GM12873 (cell line): ENCODE results near the gene ZNF708.

Source experiments
- TF ChIP-seq, protein P1 (sequence below): IDR thresholded peaks from 2 replicates; pipeline ENCODE4 v1.5.1; 2012; ENCODE audit warnings: low read depth, mild to moderate bottlenecking, moderate library complexity, low read length, control low read depth; ENCODE audit not compliant: insufficient read depth; ENCODE audit errors: missing control alignments

The ZNF708 gene

DNA sequence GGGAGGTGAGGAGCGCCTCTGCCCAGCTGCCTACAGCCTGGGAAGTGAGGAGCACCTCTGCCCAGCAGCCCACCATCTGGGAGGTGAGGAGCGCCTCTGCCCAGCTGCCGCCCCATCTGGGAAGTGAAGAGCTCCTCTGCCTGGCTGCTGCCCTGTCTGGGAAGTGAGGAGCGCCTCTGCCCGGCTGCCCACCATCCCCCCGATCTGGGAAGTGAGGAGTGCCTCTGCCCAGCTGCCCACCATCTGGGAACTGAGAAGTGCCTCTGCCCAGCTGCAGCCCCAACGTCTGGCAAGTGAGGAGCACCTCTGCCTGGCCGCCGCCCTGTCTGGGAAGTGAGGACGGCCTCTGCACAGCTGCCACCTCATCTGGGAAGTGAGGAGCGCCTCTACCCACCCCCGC lies 64.3 kb downstream of the ZNF708 start:
- TF ChIP-seq, protein P1, sequence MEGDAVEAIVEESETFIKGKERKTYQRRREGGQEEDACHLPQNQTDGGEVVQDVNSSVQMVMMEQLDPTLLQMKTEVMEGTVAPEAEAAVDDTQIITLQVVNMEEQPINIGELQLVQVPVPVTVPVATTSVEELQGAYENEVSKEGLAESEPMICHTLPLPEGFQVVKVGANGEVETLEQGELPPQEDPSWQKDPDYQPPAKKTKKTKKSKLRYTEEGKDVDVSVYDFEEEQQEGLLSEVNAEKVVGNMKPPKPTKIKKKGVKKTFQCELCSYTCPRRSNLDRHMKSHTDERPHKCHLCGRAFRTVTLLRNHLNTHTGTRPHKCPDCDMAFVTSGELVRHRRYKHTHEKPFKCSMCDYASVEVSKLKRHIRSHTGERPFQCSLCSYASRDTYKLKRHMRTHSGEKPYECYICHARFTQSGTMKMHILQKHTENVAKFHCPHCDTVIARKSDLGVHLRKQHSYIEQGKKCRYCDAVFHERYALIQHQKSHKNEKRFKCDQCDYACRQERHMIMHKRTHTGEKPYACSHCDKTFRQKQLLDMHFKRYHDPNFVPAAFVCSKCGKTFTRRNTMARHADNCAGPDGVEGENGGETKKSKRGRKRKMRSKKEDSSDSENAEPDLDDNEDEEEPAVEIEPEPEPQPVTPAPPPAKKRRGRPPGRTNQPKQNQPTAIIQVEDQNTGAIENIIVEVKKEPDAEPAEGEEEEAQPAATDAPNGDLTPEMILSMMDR: no peak

DNA sequence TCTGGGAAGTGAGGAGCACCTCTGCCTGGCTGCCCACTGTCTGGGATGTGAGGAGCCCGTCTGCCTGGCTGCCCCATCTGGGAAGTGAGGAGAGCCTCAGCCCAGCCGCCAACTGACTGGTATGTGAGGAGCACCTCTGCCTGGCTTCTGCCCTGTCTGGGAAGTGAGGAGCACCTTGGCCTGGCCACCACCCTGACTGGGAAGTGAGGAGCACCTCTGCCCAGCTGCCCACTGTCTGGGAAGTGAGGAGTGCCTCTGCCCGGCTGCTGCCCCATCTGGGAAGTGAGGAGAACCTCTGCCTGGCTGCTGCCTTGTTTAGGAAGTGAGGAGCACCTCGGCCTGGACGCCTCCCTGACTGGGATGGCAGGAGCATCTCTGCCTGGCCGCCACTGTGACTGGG lies 64.8 kb downstream of the ZNF708 start:
- TF ChIP-seq, protein P1: no peak

DNA sequence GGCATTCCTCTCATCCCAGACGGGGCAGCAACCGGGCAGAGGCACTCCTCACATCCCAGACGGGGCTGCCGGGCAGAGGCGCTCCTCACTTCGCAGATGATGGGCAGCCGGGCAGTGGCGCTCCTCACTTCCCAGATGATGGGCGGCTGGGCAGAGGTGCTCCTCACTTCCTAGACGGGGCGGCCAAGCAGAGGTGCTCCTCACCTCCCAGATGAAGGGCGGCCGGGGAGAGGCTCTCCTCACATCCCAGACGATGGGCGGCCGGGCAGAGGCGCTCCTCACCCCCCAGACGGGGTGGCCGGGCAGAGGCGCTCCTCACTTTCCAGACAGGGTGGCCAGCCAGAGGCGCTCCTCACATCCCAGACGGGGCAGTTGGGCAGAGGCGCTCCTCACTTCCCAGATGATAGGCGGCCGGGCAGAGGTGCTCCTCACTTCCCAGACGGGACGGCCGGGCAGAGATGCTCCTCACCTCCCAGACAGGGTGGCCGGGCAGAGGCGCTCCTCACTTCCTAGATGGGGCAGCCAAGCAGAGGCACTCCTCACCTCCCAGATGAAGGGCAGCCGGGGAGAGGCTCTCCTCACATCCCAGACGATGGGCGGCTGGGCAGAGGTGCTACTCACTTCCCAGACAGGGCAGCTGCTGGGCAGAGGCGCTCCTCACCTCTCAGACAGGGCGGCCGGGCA lies 68.9 kb downstream of the ZNF708 start:
- TF ChIP-seq, protein P1: no peak

DNA sequence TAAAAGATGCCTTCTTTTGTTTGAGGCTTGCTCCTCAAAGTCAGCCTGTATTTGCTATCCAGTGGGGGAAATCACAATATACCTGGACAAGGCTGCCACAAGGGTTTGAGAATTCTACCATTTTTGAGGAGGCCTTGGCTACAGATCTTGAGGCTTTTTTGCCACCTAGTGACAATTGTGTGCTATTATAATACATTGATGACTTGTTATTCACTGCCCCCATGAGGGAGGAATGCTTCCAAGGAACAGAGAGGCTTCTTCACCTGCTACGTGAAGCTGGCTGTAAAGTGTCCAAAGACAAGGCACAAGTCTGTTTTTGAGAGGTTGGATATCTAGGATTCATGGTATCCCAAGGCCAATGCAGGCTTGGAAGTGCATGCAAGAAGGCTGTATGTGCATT lies 72.5 kb downstream of the ZNF708 start:
- TF ChIP-seq, protein P1: peak; percentile 5
